A673 (cell line): Measurements from ENCODE around the gene SGTA. TPM values are rescaled to one million over a fixed set of nuclear protein-coding genes. Genes with fewer than 3 reads are reported as not detected.

Source experiments
- BruUV-seq: library from RNA; stranded (reverse); fragments of 400-500 nt; replicated peaks from 2 replicates; lab custom pipeline; 2021; lab: Mats Ljungman, UMichigan
- CTCF ChIA-PET: fragments of 300-600 bp; sonication (Branson Sonifier 250); formaldehyde crosslinking; loops from one replicate; lab custom pipeline; 2022; ENCODE audit warnings: antibody characterized with exemption; lab: Charles Lee
- POLR2A ChIA-PET: fragments of 300-600 bp; sonication (Branson Sonifier 250); formaldehyde crosslinking; loops from one replicate; lab custom pipeline; 2022; ENCODE audit warnings: antibody characterized with exemption; ENCODE audit not compliant: low non-redundant PET; lab: Charles Lee
- DNase-seq: peaks from one replicate; pipeline ENCODE4 v3.0.0-alpha.2; 2015; ENCODE audit warnings: low spot score
- H3K27ac ChIP-seq: fragments of 200-600 bp; sonication (generic); 2 replicates; pipeline ENCODE4 v1.5.1; 2016; ENCODE audit warnings: mixed run types, low read depth, mild to moderate bottlenecking, mixed read lengths, antibody characterized with exemption, low read length; ENCODE audit not compliant: poor library complexity, severe bottlenecking
- H3K27me3 ChIP-seq: fragments of 200-600 bp; sonication (generic); replicated peaks from 2 replicates; pipeline ENCODE4 v1.6.1; 2017; ENCODE audit warnings: mixed run types, low read depth, mild to moderate bottlenecking, mixed read lengths, antibody characterized with exemption, low read length; ENCODE audit not compliant: insufficient read depth, poor library complexity
- H3K36me3 ChIP-seq: fragments of 200-600 bp; sonication (generic); 2 replicates; pipeline ENCODE4 v1.6.1; 2016; ENCODE audit warnings: mixed run types, mild to moderate bottlenecking, mixed read lengths, antibody characterized with exemption, low read length; ENCODE audit not compliant: insufficient read depth, poor library complexity, severe bottlenecking
- H3K4me1 ChIP-seq: fragments of 200-600 bp; sonication (generic); 2 replicates; pipeline ENCODE4 v1.6.1; 2017; ENCODE audit warnings: mixed run types, mild to moderate bottlenecking, mixed read lengths, antibody characterized with exemption, low read length; ENCODE audit not compliant: insufficient read depth, poor library complexity, severe bottlenecking
- H3K4me3 ChIP-seq: fragments of 200-600 bp; sonication (generic); 2 replicates; pipeline ENCODE4 v1.5.1; 2016; ENCODE audit warnings: low read depth, mixed run types, mild to moderate bottlenecking, mixed read lengths, low read length; ENCODE audit not compliant: poor library complexity, severe bottlenecking
- H3K9me3 ChIP-seq: fragments of 200-600 bp; sonication (generic); 2 replicates; pipeline ENCODE4 v1.6.1; 2016; ENCODE audit warnings: mixed run types, low read depth, mild to moderate bottlenecking, mixed read lengths, antibody characterized with exemption, low read length; ENCODE audit not compliant: poor library complexity, severe bottlenecking
- EZH2 ChIP-seq: fragments of 200-600 bp; sonication (generic); IDR thresholded peaks from 2 replicates; pipeline ENCODE4 v1.6.1; 2017; ENCODE audit warnings: borderline replicate concordance, low read depth, mild to moderate bottlenecking, mixed read lengths, antibody characterized with exemption, low read length; ENCODE audit not compliant: poor library complexity, severe bottlenecking
- intact Hi-C: fragments of 100-400 bp; cut with micrococcal nuclease; formaldehyde crosslinking; loops from one replicate; pipeline ENCODE4 v1.10.0; 2022; ENCODE audit not compliant: unreplicated experiment
- total RNA-seq: library from RNA; stranded (reverse); gene quantifications from 2 replicates; pipeline ENCODE4 v1.2.3, GENCODE V29; 2021
- TF ChIP-seq, protein P1 (sequence below): fragments of 300-800, 200-600 bp; sonication (generic); conservative IDR thresholded peaks from 2 replicates; pipeline ENCODE4 v1.5.1; 2017; ENCODE audit warnings: low read depth, mild to moderate bottlenecking, antibody characterized with exemption, low read length, moderate library complexity, mixed read lengths

SGTA gene
- total RNA-seq, 1 experiment from 2014 or later: 106 TPM

DNA sequence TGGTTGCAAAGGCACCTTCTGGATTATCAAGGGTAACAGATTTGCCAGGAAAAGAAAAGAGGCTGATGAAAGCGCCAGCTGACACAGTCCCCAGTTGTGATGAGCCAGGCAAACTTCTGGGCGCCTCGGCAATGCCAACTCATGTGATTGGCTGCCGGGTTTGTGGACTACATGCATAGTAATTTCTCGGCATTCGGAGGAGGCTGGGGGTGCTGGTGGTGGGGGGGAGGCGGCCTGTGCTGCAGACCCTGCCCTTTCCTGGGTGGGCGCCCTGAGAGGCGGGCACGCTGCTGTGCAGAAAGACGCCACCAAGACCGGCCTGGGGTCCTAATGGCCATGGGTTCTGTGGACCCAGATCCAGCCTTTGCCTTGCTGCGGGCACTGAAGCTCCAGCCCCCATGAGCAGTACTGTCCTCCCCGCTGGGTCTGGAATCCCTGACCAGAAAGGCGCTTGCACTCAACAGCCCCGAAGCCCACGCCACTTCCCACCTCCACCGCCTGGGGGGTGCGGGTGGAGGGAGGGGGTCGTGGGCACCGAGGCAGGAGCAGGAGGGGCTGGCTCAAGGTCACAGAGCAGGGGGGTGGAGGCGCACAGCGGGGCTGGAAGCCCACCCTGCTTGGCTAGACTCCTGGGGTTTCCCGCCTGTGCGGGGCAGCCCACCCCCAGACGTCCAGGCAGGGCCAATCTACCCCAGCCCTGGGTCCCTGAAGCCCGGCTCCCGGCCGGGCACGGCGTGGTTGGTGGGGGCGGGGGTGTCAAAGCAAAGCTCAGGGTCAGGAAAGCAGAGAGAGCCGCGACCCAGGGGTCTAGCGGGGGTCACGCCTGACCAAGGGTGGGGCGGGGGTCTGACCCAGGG, 62.9 kb downstream of the SGTA start:
- CTCF ChIA-PET: no interaction called here
- H3K36me3 ChIP-seq: peaks cover 9% of the 10 kb centered on the region
- H3K27ac ChIP-seq: peak overlapping the region; percentile 85
- peak; percentile 60 for DNase-seq
- no TSS peak for BruUV-seq
- TF ChIP-seq, protein P1, sequence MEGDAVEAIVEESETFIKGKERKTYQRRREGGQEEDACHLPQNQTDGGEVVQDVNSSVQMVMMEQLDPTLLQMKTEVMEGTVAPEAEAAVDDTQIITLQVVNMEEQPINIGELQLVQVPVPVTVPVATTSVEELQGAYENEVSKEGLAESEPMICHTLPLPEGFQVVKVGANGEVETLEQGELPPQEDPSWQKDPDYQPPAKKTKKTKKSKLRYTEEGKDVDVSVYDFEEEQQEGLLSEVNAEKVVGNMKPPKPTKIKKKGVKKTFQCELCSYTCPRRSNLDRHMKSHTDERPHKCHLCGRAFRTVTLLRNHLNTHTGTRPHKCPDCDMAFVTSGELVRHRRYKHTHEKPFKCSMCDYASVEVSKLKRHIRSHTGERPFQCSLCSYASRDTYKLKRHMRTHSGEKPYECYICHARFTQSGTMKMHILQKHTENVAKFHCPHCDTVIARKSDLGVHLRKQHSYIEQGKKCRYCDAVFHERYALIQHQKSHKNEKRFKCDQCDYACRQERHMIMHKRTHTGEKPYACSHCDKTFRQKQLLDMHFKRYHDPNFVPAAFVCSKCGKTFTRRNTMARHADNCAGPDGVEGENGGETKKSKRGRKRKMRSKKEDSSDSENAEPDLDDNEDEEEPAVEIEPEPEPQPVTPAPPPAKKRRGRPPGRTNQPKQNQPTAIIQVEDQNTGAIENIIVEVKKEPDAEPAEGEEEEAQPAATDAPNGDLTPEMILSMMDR: no peak
- TF ChIP-seq EZH2: no peak
- H3K4me1 ChIP-seq: peaks cover 5% of the 10 kb centered on the region
- POLR2A ChIA-PET: interaction anchor here (0.6 kb wide), 1 partner anchor 108 kb away, joined by 5 read pairs; no protein-coding TSS in a partner anchor
- H3K9me3 ChIP-seq: peaks cover 7% of the 10 kb centered on the region
- no peaks in the 10 kb centered on the region for H3K27me3 ChIP-seq
- peak overlapping the region; percentile 86 for H3K4me3 ChIP-seq
- intact Hi-C loops: no loop called here

DNA sequence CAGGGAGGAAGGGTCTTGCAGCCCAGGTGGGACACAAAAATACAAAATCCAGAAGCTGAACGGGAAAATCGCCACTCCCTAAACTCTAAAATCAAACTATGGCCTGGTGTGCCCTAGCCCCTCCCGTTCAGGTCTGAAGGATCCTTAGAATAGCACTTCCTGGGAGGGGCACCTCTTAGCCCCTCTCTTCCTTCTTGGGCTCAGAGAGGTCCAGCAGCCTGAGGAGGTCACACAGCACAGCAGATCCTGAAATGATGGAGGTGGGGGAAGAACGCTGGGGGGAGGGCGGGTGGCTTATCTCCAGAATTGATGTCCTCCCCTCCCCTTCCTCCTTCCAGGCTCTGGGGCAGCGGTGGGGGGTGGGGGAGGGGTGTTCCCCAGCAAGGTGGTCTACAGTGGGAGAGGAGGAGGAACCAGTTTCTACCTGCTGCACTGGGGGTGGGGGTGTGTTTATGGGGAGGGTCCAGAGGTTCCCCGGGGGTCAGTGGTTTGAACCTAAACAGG, 63.8 kb downstream of the SGTA start:
- Histone ChIP-seq H3K27ac (no peak overlapping the region), H3K9me3 (peaks cover 7% of the 10 kb centered on the region), H3K4me3 (no peak overlapping the region), H3K27me3 (no peaks in the 10 kb centered on the region), H3K4me1 (peaks cover 5% of the 10 kb centered on the region), H3K36me3 (peaks cover 9% of the 10 kb centered on the region)
- no TSS peak for BruUV-seq
- intact Hi-C loops: no loop called here
- no peak for DNase-seq
- POLR2A ChIA-PET: no interaction called here
- TF ChIP-seq, protein P1: no peak
- CTCF ChIA-PET: no interaction called here

DNA sequence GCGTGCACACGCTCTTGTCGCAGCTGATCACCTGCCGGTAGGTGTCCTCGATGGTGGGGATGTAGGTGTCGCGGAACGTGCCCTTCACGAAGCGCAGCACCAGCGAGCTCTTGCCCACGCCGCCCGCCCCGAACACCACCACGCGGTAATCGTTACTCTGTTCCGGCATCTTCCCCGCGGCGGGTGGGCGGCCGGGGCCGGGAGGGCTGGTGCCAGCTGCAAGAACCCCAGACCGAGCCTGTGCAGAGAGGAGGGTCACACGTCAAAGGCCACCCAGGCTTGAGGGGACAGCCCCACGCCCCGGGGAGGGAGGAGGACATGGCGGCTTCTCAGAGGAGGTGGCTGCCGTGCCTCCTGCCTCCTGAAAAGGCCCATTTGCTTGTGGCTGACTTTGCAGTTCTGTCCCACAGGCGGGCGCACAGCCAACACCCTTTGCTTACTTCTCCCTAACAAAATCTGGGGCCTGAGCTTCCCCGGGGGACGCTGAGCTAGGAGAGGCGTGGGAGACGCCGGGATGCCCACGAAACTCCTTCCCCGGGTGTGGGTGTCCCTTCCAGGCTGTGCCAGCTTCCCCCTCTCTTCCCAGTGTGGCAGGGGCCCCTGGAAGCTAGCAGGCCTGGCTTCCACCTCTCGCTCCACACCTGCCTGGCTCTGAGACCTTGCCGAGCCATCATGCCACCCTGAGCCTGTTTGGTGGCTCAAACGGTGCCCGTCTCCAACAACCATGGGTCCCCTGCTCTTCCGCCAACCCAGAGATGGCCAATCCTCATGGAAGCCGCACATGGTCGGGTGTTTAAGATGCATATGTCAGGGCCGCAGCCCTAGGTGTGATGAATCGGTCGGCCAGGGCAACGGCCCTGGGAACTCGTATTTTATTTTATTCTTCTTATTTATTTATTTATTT, 65.2 kb downstream of the SGTA start:
- H3K9me3 ChIP-seq: peaks cover 7% of the 10 kb centered on the region
- H3K27me3 ChIP-seq: no peaks in the 10 kb centered on the region
- no peak overlapping the region for H3K4me3 ChIP-seq
- H3K27ac ChIP-seq: no peak overlapping the region
- H3K36me3 ChIP-seq: peaks cover 9% of the 10 kb centered on the region
- intact Hi-C loops: no loop called here
- no TSS peak for BruUV-seq
- ChIA-PET POLR2A (no interaction called here), CTCF (no interaction called here)
- H3K4me1 ChIP-seq: peaks cover 5% of the 10 kb centered on the region
- no peak for DNase-seq
- no peak for TF ChIP-seq EZH2
- TF ChIP-seq, protein P1: no peak
